Astrocyte of the spinal cord (primary cell): ENCODE measurements around the gene MPND.

Experiments
- DNase-seq: peaks from one replicate; pipeline ENCODE4 v3.0.0; 2011; ENCODE audit warnings: low read depth, low spot score
- H3K4me3 ChIP-seq: 2 replicates; pipeline ENCODE4 v1.5.1; 2011; ENCODE audit warnings: low read depth, mild to moderate bottlenecking, low read length, moderate library complexity
- in situ Hi-C: cut with HindIII; loops from 2 replicates; pipeline ENCODE4 v1.10.0; 2017; ENCODE audit warnings: low sequenced_read_pairs
- TF ChIP-seq, protein P1 (sequence below): IDR thresholded peaks from 2 replicates; pipeline ENCODE4 v1.5.1; 2012; ENCODE audit warnings: low read depth, mild to moderate bottlenecking, low read length, inconsistent platforms

The MPND gene

DNA sequence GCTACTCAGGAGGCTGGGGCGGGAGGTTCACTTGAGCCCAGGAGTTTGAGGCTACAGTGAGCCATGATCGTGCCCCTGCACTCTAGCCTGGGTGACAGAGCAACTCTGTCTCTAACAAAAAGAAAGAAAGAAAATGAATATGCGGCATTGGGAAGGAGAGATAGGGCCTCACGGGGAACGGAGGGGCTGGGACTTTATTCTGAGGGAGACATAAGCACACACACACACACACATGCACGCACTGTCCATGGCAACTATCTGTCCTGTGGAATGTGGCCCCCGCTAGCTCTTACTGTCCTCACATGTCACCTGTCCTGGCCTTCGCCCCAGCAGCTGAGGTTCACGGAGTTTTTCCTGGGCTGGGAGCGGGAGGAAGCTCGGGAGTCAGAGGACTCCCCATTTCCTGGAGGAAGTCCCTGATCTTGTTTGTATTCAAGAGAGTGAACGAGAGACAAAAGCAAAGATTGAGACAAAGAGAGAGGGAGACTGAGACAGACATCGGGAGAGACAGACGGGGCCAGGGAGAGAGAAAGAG lies 5.4 kb upstream of the MPND start:
- in situ Hi-C loops, result no loop called here
- peak overlapping the region; percentile 39 for H3K4me3 ChIP-seq
- TF ChIP-seq, protein P1, sequence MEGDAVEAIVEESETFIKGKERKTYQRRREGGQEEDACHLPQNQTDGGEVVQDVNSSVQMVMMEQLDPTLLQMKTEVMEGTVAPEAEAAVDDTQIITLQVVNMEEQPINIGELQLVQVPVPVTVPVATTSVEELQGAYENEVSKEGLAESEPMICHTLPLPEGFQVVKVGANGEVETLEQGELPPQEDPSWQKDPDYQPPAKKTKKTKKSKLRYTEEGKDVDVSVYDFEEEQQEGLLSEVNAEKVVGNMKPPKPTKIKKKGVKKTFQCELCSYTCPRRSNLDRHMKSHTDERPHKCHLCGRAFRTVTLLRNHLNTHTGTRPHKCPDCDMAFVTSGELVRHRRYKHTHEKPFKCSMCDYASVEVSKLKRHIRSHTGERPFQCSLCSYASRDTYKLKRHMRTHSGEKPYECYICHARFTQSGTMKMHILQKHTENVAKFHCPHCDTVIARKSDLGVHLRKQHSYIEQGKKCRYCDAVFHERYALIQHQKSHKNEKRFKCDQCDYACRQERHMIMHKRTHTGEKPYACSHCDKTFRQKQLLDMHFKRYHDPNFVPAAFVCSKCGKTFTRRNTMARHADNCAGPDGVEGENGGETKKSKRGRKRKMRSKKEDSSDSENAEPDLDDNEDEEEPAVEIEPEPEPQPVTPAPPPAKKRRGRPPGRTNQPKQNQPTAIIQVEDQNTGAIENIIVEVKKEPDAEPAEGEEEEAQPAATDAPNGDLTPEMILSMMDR, result no peak
- DNase-seq, result peak; percentile 24

DNA sequence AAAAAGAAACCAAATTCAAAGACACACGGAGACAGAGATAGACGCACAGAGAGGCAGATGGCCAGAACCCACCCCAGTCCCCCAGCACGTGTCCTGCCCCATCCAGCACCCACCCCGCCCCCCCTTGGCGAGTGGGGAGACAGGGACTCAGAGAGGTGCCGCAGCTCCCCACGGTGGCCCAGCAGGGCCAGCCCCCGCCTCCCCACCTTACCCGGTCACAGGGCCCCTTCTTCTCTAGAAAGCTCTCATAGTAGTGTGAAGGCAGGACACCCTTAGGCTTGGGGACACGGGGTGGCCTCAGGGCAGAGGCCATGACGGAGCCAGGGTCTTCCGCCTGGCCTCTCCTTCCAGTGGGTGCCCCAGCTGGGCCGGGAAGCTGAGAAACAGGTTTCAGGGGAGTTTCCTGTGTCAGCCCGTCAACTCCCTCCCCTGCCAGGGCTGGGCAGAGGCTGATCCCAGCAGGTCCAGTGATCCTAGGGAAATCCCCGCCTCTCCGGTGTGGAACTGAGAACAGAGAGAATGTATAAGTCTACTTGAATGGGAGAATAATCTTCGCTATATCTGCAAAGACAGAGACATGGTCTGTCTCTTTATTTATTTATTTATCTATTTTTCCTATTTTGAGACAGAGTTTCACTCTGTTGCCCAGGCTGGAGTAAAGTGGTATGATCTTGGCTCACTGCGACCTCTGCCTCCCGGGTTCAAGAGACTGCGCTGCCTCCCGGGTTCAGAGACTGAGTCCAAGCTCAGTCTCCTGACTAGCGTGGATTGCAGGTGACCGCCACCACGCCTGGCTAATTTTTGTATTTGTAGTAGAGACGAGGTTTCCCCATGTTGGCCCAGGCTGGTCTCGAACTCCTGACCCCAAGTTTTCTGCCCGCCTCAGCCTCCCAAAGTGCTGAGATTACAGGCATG lies 4.7 kb upstream of the MPND start, which contains the start of gene STAP2:
Gene STAP2, minus strand, starts transcription at position 387 of the 915 bp plus-strand sequence. Its CDS starts 74 bp downstream, at position 313.
- no peak for DNase-seq
- TF ChIP-seq, protein P1, result no peak
- in situ Hi-C loops, result no loop called here
- H3K4me3 ChIP-seq, result peak within 1 kb of the TSS; percentile 39

DNA sequence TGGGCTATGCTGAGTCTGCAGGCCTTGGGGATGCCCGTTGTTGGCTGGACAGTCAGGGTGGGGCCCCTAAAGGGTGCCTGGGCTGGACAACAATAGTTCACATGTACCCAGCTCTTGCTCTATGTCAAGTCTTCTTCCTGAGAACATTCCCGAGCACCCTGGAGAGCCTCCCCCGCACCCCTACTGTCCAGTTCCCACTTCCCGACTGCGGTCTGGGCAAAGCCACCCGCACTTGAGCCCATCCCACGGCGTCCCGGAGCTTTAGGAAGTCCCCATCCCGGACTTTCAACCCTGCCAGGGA lies 1.1 kb upstream of the MPND start:
- in situ Hi-C loops, result no loop called here
- H3K4me3 ChIP-seq, result peak overlapping the region; percentile 71
- TF ChIP-seq, protein P1, result no peak
- no peak for DNase-seq

DNA sequence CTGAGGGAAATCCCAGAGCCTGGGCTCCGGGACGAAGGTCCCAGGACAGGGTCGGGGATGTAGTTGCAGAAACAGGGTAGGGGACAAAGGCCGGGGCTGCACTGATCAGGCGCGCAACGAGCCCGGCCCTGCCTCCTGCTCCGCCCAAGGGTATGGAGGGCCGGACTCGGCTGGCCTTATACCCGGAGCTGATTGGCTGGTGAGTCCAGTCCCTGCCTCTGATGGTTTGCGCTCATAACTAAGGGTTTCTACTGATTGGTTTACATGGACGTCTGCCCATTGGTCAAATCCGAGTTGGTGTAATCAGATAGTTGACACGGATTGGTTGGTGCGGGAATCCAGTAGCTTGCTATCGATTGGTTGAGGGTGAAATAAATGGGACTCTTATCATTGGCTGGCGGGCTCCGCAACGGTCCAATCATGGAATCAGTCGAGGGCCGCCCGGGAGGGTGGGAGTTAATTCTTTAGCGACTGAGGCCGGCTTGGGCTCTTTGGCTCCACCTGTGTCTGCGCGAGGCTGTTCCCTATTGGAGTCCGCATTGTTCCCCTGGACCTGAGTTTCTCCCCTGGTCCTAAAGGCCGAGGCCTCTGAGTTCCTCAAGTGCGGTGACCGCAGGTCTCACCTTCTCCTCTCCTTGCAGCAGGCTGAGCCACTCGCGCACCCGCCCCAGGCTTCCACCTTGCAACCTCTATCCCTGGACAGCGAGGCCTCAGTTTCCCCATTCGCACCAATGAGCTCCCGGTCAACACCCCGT lies 570 bp upstream of the MPND start:
- H3K4me3 ChIP-seq, result peak overlapping the region; percentile 71
- in situ Hi-C loops, result no loop called here
- TF ChIP-seq, protein P1, result peak; percentile 32
- peak; percentile 100 for DNase-seq

DNA sequence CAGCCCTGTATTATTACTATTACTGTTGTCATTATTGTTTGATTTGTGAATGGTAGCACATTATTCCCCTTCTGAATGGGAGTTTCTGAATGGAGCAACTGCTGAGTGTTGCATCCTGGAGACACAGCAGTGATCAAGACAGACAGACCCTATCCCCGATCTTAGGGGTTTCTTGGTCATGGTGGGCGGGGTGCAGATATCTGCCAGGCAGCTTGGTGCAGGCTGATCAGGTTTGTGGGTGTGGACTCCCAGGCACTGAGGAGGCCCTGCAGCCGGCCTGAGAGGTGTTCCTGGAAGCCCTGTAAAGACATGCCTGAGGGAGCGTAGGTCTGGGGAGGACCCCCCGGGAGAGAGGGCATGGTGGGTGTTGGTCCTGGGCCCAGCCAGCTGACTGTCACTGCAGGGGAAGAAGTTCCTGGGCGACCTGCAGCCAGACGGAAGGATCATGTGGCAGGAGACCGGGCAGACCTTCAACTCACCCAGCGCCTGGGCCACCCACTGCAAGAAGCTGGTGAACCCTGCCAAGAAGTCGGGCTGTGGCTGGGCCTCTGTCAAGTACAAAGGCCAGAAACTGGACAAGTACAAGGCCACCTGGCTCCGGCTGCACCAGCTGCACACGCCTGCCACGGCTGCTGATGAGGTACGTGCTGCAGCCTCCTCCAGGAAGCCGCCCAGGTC lies 2.1 kb downstream of the MPND start:
- in situ Hi-C loops, result no loop called here
- no peak overlapping the region for H3K4me3 ChIP-seq
- TF ChIP-seq, protein P1, result no peak
- no peak for DNase-seq

DNA sequence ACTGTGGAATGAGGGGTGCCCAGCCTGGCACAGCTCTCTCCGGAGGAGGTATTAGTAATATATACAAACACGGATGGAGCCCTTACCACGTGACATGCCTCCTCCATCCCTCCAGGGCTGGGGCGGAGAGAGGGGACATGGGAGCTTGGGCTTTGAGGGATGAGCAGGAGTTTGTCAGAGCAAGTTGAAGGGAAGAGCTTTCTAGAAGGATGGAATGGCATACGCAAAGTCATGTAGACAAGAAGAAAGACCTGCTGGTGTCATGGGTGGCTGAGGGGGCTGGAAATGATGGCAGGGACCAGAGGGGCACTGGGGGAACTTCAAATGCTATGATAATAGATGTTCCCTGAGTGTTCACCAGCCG lies 2.6 kb downstream of the MPND start:
- in situ Hi-C loops, result no loop called here
- DNase-seq, result no peak

More for the DNA sequence above, 2.6 kb downstream of the MPND start:
- TF ChIP-seq, protein P1, result no peak
- H3K4me3 ChIP-seq, result no peak overlapping the region
